OCI-LY3 (cell line): ENCODE data around the gene FHOD1.

Source experiments
- EZH2phosphoT487 ChIP-seq: fragments of 200-600 bp; shearing (Covaris generic); IDR thresholded peaks from 2 replicates; pipeline ENCODE4 v1.6.1; 2018; ENCODE audit warnings: antibody characterized with exemption, mixed run types, low read depth
- TF ChIP-seq, protein P1 (sequence below): fragments of 200-600, 300-600 bp; sonication (generic); IDR thresholded peaks from 2 replicates; pipeline ENCODE4 v1.5.1; 2014; ENCODE audit warnings: antibody characterized with exemption, low read length, low read depth

DNA sequence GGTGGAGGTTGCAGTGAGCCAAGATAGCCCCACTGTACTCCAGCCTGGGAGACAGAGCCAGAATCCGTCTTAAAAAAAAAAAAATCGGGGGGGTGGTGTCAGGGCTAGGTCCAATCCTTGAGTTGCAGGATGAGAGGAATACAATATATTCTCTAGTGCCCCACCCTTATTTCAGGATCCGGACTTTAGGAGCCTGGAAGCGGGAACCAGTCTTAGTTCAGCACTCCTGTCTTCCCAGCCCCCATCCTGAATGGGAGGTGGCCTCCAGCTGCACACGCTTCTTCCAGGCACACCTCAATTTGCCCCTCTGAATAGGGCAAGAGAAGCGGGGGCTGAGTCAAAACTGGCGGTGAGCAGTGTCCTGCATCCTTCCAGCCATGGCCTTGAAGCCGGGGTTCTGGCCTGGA is 1.6 kb downstream of the FHOD1 start:
- TF ChIP-seq, protein P1, sequence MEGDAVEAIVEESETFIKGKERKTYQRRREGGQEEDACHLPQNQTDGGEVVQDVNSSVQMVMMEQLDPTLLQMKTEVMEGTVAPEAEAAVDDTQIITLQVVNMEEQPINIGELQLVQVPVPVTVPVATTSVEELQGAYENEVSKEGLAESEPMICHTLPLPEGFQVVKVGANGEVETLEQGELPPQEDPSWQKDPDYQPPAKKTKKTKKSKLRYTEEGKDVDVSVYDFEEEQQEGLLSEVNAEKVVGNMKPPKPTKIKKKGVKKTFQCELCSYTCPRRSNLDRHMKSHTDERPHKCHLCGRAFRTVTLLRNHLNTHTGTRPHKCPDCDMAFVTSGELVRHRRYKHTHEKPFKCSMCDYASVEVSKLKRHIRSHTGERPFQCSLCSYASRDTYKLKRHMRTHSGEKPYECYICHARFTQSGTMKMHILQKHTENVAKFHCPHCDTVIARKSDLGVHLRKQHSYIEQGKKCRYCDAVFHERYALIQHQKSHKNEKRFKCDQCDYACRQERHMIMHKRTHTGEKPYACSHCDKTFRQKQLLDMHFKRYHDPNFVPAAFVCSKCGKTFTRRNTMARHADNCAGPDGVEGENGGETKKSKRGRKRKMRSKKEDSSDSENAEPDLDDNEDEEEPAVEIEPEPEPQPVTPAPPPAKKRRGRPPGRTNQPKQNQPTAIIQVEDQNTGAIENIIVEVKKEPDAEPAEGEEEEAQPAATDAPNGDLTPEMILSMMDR = no peak
- no peak for TF ChIP-seq EZH2phosphoT487
